Naive thymus-derived CD4-positive, alpha-beta T cell (primary cell): ENCODE data around the gene FAM193A. TPM values are rescaled to one million over a fixed set of nuclear protein-coding genes. Genes with fewer than 3 reads are reported as not detected.
A peak's percentile ranks its signal among the peaks of the same experiment; 100 is the strongest.

Source experiments
- ATAC-seq: fragments of 150-1000 bp; cut with Tn5 transposase; 2 replicates; pipeline ENCODE4 v1.10.0; 2021; ENCODE audit warnings: mild to moderate bottlenecking, moderate library complexity
- CTCF ChIA-PET: fragments of 350-600 bp; sonication (Branson Sonifier 250); formaldehyde crosslinking; loops from one replicate; lab custom pipeline; 2021; ENCODE audit warnings: antibody characterized with exemption; lab: Charles Lee
- POLR2A ChIA-PET: fragments of 350-600 bp; sonication (Branson Sonifier 250); formaldehyde crosslinking; loops from one replicate; lab custom pipeline; 2021; ENCODE audit warnings: antibody characterized with exemption, inconsistent platforms; lab: Charles Lee
- DNase-seq, 9 donors: peaks; one replicate each; pipeline versions ENCODE4 v3.0.0 to v3.0.0-alpha.2; 2020 to 2022; ENCODE audit warnings: mixed read lengths in 1 of 9
- H3K27ac ChIP-seq: one replicate; pipeline ENCODE4 v1.7.0; 2013; ENCODE audit warnings: mild to moderate bottlenecking, low read depth, low read length, moderate library complexity
- H3K27me3 ChIP-seq, 2 donors: one replicate each; pipeline ENCODE4 v1.7.0; 2013; ENCODE audit warnings: low read length in 2 of 2, mild to moderate bottlenecking in 2 of 2, moderate library complexity in 2 of 2; ENCODE audit not compliant: control insufficient read depth in 2 of 2, insufficient read depth in 2 of 2
- H3K36me3 ChIP-seq, 3 experiments: 1 replicate in 2 of 3; 2 replicates in 1 of 3; pipeline ENCODE4 v1.7.0; 2013; ENCODE audit warnings: low read length in 3 of 3, mild to moderate bottlenecking in 3 of 3, moderate library complexity in 1 of 3; ENCODE audit not compliant: insufficient read depth in 3 of 3, control insufficient read depth in 2 of 3
- H3K4me1 ChIP-seq, 2 donors: one replicate each; pipeline ENCODE4 v1.7.0; 2013; ENCODE audit warnings: low read length in 2 of 2, mild to moderate bottlenecking in 2 of 2, moderate library complexity in 1 of 2; ENCODE audit not compliant: control insufficient read depth in 2 of 2, insufficient read depth in 2 of 2
- H3K4me3 ChIP-seq: 2 replicates; pipeline ENCODE4 v1.7.0; 2013; ENCODE audit warnings: mild to moderate bottlenecking, low read length
- H3K9me3 ChIP-seq, 3 experiments: 1 replicate in 2 of 3; 2 replicates in 1 of 3; pipeline ENCODE4 v1.7.0; 2013; ENCODE audit warnings: low read length in 3 of 3; ENCODE audit not compliant: control insufficient read depth in 2 of 3
- H3K27ac Mint-ChIP-seq, 9 donors: one replicate each; pipeline ENCODE4 v1.8.0; 2020 to 2022; ENCODE audit warnings: mixed read lengths in 9 of 9, mild to moderate bottlenecking in 8 of 9, moderate library complexity in 5 of 9, inconsistent platforms in 2 of 9
- H3K27me3 Mint-ChIP-seq, 5 donors: one replicate each; pipeline ENCODE4 v1.8.0; 2021 to 2022; ENCODE audit warnings: mixed read lengths in 5 of 5, mild to moderate bottlenecking in 1 of 5
- H3K36me3 Mint-ChIP-seq, 5 donors: one replicate each; pipeline ENCODE4 v1.8.0; 2020 to 2022; ENCODE audit warnings: mixed read lengths in 5 of 5, mild to moderate bottlenecking in 3 of 5, inconsistent platforms in 1 of 5
- H3K4me1 Mint-ChIP-seq, 7 donors: one replicate each; pipeline ENCODE4 v1.8.0; 2020 to 2022; ENCODE audit warnings: mixed read lengths in 7 of 7, mild to moderate bottlenecking in 3 of 7, inconsistent platforms in 1 of 7
- H3K4me3 Mint-ChIP-seq, 10 donors: one replicate each; pipeline ENCODE4 v1.8.0; 2020 to 2022; ENCODE audit warnings: mild to moderate bottlenecking in 10 of 10, mixed read lengths in 10 of 10, moderate library complexity in 6 of 10, inconsistent platforms in 2 of 10
- H3K9me3 Mint-ChIP-seq, 11 donors: one replicate each; pipeline ENCODE4 v1.8.0; 2020 to 2022; ENCODE audit warnings: mixed read lengths in 11 of 11, mild to moderate bottlenecking in 4 of 11, inconsistent platforms in 1 of 11, moderate library complexity in 1 of 11
- intact Hi-C, 2 donors: fragments of 100-400 bp; cut with micrococcal nuclease; formaldehyde crosslinking; loops; one replicate each; pipeline ENCODE4 v1.15.1; 2023
- polyA plus RNA-seq, 2 donors: library from polyadenylated mRNA; unstranded; fragments of 300-500 nt; fragmentation: Illumina TruSeq; gene quantifications; one replicate each; pipeline ENCODE4 v1.2.3, GENCODE V29; 2021
- total RNA-seq, 6 experiments: library from RNA in 5 of 6; stranded (reverse) in 5 of 6; gene quantifications; 1 replicate in 5 of 6; 2 replicates in 1 of 6; pipeline ENCODE4 v1.2.3 and lab custom pipeline; 2021 to 2026

The FAM193A gene
- total and polyA plus RNA-seq, 7 experiments from 2014 or later = 2.2 to 47.2 (median 39.8) TPM

DNA sequence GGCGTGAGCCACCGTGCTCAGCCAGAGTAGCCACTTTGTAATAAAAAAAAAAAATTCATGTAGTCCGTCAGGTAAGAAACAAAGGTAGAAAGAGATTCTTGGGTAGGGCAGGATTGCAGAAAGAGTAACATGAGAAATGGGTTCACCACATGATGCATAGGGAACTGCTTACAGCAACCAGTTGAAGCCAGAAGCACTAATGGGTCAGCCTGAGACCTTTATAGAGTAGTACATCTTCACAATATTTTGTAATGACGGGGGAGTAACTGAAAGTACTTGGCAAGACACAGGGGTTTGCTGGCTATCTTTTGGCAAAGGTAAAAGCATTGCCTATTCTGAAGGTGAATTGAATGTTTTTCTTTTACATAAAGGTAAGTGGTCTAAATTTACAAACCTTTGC lies 29.1 kb downstream of the FAM193A start:
- peak overlapping the region in 1 of 9 donors; percentile 22 for H3K27ac Mint-ChIP-seq
- POLR2A ChIA-PET = no interaction called here

DNA sequence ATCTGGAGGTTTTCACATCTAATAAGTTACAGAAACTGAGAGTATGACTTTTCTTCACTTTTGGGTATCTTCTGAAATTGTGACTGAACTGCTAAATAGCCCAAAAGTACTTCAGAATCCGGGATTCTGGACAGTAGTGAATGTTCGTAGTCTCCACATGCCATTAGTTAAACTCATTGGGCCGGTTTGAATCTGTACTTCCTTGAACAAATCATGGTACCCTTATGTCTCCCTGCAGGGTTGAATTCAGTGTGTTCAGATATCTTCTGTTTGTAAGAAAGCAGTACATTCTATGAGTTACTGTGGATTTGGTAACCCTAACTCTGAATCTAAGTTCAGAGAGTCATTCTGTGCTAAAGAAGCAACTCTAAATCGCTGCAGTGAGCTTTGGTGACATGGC lies 33.6 kb downstream of the FAM193A start:
- ATAC-seq = no peak
- H3K4me1 Mint-ChIP-seq = peaks cover 44 to 78% (median 70%) of the 10 kb centered on the region in 7 donors
- no peak for DNase-seq
- H3K36me3 Mint-ChIP-seq = peaks cover 0 to 27% (median 12%) of the 10 kb centered on the region in 5 donors
- Histone ChIP-seq H3K27ac (peak overlapping the region; percentile 30), H3K27me3 (no peaks in the 10 kb centered on the region), H3K36me3 (no peaks in the 10 kb centered on the region), H3K9me3 (no peaks in the 10 kb centered on the region), H3K4me1 (peaks cover 12 to 20% of the 10 kb centered on the region in 2 donors), H3K4me3 (peak overlapping the region; percentile 19)
- peak overlapping the region in 8 of 10 donors; percentile 24 to 74 (median 70) for H3K4me3 Mint-ChIP-seq
- CTCF ChIA-PET = no interaction called here
- H3K9me3 Mint-ChIP-seq = no peaks in the 10 kb centered on the region
- POLR2A ChIA-PET = no interaction called here
- intact Hi-C loops = loop anchor here (2.0 kb wide), 1 partner anchor 33 kb away; the partner anchor contains the start of gene FAM193A (in 2 of the 2)
- H3K27me3 Mint-ChIP-seq = no peaks in the 10 kb centered on the region
- peak overlapping the region; percentile 51 to 92 (median 87) for H3K27ac Mint-ChIP-seq

More for the DNA sequence above, 29.1 kb downstream of the FAM193A start:
- H3K4me1 Mint-ChIP-seq = peaks cover 19 to 68% (median 62%) of the 10 kb centered on the region in 7 donors
- no peak for ATAC-seq
- Histone ChIP-seq H3K36me3 (peaks cover 0 to 5% (median 0%) of the 10 kb centered on the region in 3 experiments), H3K4me1 (peaks cover 9 to 10% of the 10 kb centered on the region in 2 donors), H3K27ac (no peak overlapping the region), H3K9me3 (no peaks in the 10 kb centered on the region), H3K27me3 (no peaks in the 10 kb centered on the region), H3K4me3 (no peak overlapping the region)
- H3K9me3 Mint-ChIP-seq = no peaks in the 10 kb centered on the region
- no peaks in the 10 kb centered on the region for H3K27me3 Mint-ChIP-seq
- intact Hi-C loops = no loop called here
- CTCF ChIA-PET = no interaction called here
- no peak for DNase-seq
- peaks cover 0 to 50% (median 22%) of the 10 kb centered on the region in 5 donors for H3K36me3 Mint-ChIP-seq
- H3K4me3 Mint-ChIP-seq = no peak overlapping the region

GRCh38 chr4:2570551-2571222 lies 34.2 kb downstream of the FAM193A start:
- H3K4me1 Mint-ChIP-seq = peaks cover 45 to 79% (median 69%) of the 10 kb centered on the region in 7 donors
- H3K36me3 ChIP-seq = no peaks in the 10 kb centered on the region
- H3K27ac Mint-ChIP-seq = peak overlapping the region; percentile 78 to 92 (median 88)
- peak overlapping the region; percentile 30 for H3K27ac ChIP-seq
- peak; percentile 97 for ATAC-seq
- POLR2A ChIA-PET = interaction anchor here (0.5 kb wide), 1 partner anchor 270 kb away, joined by 3 read pairs; no protein-coding TSS in a partner anchor
- intact Hi-C loops = loop anchor here (2.0 kb wide), 1 partner anchor 34 kb away; the partner anchor contains the start of gene FAM193A (in 2 of the 2)
- peak overlapping the region; percentile 19 for H3K4me3 ChIP-seq
- H3K27me3 ChIP-seq = no peaks in the 10 kb centered on the region
- H3K9me3 ChIP-seq = no peaks in the 10 kb centered on the region
- H3K4me1 ChIP-seq = peaks cover 12 to 20% of the 10 kb centered on the region in 2 donors
- no peaks in the 10 kb centered on the region for H3K27me3 Mint-ChIP-seq
- CTCF ChIA-PET = interaction anchor here (0.6 kb wide), 1 partner anchor 17 kb away, joined by 3 read pairs; no protein-coding TSS in a partner anchor
- peak overlapping the region; percentile 24 to 75 (median 70) for H3K4me3 Mint-ChIP-seq
- no peaks in the 10 kb centered on the region for H3K9me3 Mint-ChIP-seq
- H3K36me3 Mint-ChIP-seq = peaks cover 0 to 26% (median 10%) of the 10 kb centered on the region in 5 donors
- DNase-seq = peak; percentile 17 to 75 (median 62)

DNA sequence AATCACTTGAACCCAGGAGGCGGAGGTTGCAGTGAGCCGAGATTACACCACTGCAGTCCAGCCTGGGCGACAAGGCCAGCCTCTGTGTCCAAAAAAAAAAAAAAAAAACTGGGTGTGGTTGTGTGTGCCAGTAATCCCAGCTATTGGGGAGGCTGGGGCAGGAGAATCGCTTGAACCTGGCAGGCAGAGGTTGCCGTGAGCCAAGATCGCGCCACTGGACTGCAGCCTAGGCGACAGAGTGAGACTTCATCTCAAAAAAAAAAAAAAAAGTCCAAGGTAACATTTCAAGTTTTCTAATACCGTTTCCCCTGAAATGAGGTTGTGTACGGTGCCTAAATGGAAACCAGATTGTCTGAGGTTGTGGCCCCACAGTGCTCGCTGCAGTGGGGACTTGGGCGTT lies 35.6 kb downstream of the FAM193A start:
- DNase-seq = no peak
- Histone ChIP-seq H3K4me1 (peaks cover 12 to 20% of the 10 kb centered on the region in 2 donors), H3K27ac (no peak overlapping the region), H3K4me3 (no peak overlapping the region), H3K27me3 (no peaks in the 10 kb centered on the region), H3K9me3 (no peaks in the 10 kb centered on the region), H3K36me3 (no peaks in the 10 kb centered on the region)
- Mint-ChIP-seq H3K27me3 (no peaks in the 10 kb centered on the region), H3K4me3 (peak overlapping the region in 3 of 10 donors; percentile 4 to 40 (median 27)), H3K9me3 (no peaks in the 10 kb centered on the region), H3K4me1 (peaks cover 48 to 85% (median 75%) of the 10 kb centered on the region in 7 donors), H3K36me3 (peaks cover 0 to 28% (median 9%) of the 10 kb centered on the region in 5 donors), H3K27ac (peak overlapping the region in 8 of 9 donors; percentile 32 to 60 (median 45))
- CTCF ChIA-PET = no interaction called here
- intact Hi-C loops = no loop called here
- no peak for ATAC-seq
- POLR2A ChIA-PET = no interaction called here

DNA sequence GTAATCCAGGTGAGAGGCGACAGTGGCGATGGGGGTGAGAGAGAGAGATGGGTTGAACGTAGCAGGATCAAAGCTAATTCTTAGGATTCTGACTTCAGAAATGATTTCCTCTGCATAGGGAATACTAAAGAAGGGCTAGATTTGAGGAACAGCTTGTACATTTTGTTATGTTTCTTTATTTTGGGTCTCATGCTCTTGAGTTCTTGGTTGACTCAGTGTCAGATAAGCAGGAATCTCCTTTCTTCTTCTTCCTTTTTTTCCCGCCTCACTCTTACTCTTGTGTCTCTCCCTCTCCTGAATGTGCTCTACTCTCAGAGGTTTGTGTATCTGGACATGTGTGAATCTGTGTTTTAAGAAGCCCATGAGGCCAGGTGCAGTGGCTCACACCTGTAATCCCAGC lies 36.4 kb downstream of the FAM193A start:
- intact Hi-C loops = no loop called here
- no peaks in the 10 kb centered on the region for H3K9me3 Mint-ChIP-seq
- H3K4me1 Mint-ChIP-seq = peaks cover 46 to 82% (median 71%) of the 10 kb centered on the region in 7 donors
- ChIA-PET POLR2A (no interaction called here), CTCF (no interaction called here)
- Histone ChIP-seq H3K9me3 (no peaks in the 10 kb centered on the region), H3K4me3 (no peak overlapping the region), H3K27ac (no peak overlapping the region), H3K36me3 (no peaks in the 10 kb centered on the region), H3K27me3 (no peaks in the 10 kb centered on the region), H3K4me1 (peaks cover 12 to 20% of the 10 kb centered on the region in 2 donors)
- DNase-seq (no peak), ATAC-seq (no peak)
- H3K4me3 Mint-ChIP-seq = peak overlapping the region in 2 of 10 donors; percentile 27 to 40
- peak overlapping the region in 7 of 9 donors; percentile 33 to 79 (median 42) for H3K27ac Mint-ChIP-seq
- H3K36me3 Mint-ChIP-seq = peaks cover 0 to 28% (median 10%) of the 10 kb centered on the region in 5 donors
- no peaks in the 10 kb centered on the region for H3K27me3 Mint-ChIP-seq

DNA sequence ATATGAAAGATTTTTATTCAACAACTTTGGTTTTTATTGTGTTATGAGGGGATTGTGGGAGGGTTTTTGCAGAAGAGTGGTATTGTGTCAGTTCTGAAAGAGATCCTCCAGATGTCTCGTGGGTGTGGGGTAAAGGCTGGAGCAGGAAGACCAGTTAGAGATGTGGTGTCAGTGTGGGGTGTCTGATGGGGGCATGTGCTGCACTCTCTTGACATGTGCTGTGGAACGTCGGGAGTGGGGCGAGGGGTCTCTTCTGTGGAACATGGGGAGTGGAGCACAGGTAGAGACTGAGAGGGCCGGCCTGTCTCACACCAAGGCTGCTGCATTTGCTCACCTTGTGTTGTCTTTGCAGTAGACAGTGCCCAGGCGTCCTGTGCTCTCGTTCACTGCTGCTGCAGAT lies 37.6 kb downstream of the FAM193A start:
- ChIA-PET CTCF (no interaction called here), POLR2A (no interaction called here)
- Mint-ChIP-seq H3K9me3 (peaks cover 0 to 2% (median 0%) of the 10 kb centered on the region in 11 donors), H3K4me1 (peaks cover 40 to 75% (median 61%) of the 10 kb centered on the region in 7 donors), H3K4me3 (peak overlapping the region in 2 of 10 donors; percentile 0 to 8), H3K36me3 (peaks cover 0 to 24% (median 12%) of the 10 kb centered on the region in 5 donors), H3K27me3 (no peaks in the 10 kb centered on the region), H3K27ac (peak overlapping the region in 8 of 9 donors; percentile 21 to 79 (median 55))
- DNase-seq (no peak), ATAC-seq (no peak)
- H3K27me3 ChIP-seq = no peaks in the 10 kb centered on the region
- H3K4me1 ChIP-seq = peaks cover 12 to 20% of the 10 kb centered on the region in 2 donors
- no peak overlapping the region for H3K27ac ChIP-seq
- no peak overlapping the region for H3K4me3 ChIP-seq
- no peaks in the 10 kb centered on the region for H3K36me3 ChIP-seq
- intact Hi-C loops = no loop called here
- H3K9me3 ChIP-seq = no peaks in the 10 kb centered on the region
